TTC549 (cell line): Measurements from ENCODE around the gene FGF11.

ENCODE experiments used
- FAIRE-seq: peaks from 2 replicates; lab custom pipeline; 2012; peaks lifted over from hg19 to GRCh38; lab: Jason Lieb, UNC

Gene FGF11

DNA sequence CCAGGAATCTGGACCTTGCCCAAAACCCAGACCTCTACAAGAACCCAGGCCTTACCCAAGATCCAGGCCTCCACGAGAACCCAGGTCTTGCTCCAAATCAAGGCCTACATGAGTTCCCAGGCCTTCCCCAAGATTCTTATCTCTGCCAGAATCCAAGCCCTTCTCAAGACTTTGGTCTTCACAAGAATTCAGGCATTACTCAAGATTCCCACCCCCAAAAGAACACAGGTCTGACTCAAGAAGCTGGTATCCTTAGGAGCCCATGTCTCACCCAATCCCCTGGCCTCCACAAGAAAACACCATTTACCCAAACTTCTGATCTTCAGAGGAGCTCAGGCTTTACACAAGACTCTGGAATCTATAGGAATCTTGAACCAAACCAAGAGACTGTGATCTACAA is 8.1 kb upstream of the FGF11 start:
- no peak for FAIRE-seq

DNA sequence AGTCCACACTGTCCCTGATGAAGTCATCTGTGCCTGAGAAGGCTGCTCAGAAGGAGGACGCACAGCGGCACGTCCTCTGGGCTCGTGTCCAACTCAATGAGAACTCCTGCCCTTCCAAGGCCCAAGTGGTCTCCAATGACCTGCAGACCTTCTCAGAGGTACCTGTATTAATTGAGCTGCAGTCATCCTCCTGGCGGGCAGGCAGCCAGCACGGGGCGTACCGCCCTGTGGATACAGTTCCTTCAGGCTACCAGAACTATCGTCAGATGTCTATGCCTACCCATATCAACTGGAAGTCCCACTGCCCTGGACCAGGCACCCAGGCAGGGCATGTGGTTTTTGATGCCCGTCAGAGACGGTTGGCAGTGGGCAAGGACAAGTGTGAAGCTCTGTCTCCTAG is 7.0 kb upstream of the FGF11 start:
- FAIRE-seq: no peak

DNA sequence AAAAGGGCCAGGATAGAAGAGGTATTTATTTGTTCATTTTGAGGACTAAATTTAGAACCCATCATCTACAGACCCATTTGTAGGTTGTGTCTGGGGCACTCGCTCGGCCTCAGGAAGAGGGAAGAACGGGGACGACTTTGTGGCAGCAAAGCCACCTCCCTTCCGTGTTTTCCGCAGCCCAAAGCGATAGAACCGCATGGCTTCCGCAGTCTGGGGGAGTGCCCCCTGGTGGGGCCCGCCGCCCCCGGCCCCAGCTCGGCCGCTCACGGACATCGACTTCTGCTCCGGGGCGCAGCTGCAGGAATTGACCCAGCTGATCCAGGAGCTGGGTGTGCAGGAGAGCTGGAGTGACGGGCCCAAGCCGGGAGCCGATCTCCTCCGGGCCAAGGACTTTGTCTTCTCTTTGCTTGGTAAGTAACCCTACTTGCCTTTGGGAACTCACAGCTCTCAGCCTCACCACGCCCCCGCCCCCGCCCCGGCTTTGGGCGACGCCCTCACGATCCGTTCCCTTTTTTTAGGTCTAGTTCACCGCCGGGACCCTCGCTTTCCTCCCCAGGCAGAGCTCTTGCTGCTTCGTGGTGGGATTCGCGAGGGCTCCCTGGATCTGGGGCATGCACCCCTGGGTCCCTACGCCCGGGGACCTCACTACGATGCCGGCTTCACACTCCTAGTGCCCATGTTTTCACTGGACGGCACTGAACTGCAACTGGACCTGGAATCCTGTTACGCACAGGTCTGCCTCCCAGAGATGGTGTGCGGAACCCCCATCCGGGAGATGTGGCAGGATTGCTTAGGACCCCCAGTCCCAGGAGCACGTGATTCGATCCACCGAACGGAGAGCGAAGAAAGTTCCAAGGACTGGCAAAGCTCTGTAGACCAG is 3.4 kb upstream of the FGF11 start:
- no peak for FAIRE-seq

DNA sequence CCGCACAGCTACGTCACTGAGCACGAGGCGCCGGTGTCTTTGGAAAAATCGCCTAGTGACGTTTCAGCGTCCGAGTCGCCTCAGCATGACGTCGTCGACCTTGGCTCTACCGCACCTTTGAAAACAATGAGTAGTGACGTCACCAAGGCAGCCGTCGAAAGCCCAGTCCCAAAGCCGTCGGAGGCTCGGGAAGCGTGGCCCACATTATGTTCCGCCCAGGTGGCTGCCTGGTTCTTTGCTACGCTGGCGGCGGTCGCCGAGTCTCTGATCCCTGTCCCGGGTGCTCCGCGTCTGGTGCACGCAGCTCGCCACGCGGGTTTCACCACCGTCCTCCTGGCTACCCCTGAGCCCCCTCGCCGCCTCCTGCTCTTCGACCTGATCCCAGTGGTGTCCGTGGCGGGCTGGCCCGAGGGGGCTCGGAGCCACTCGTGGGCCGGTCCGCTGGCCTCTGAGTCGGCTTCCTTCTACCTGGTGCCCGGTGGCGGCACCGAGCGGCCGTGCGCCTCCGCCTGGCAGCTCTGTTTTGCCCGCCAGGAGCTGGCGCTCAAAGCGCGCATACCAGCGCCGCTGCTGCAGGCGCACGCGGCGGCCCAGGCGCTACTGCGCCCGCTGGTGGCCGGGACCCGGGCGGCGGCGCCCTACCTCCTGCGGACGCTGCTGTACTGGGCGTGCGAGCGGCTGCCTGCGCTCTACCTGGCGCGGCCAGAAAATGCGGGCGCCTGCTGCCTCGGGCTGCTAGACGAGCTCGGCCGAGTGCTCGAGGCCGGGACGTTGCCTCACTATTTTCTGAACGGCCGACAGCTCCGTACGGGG is 2.5 kb upstream of the FGF11 start:
- FAIRE-seq: no peak

DNA sequence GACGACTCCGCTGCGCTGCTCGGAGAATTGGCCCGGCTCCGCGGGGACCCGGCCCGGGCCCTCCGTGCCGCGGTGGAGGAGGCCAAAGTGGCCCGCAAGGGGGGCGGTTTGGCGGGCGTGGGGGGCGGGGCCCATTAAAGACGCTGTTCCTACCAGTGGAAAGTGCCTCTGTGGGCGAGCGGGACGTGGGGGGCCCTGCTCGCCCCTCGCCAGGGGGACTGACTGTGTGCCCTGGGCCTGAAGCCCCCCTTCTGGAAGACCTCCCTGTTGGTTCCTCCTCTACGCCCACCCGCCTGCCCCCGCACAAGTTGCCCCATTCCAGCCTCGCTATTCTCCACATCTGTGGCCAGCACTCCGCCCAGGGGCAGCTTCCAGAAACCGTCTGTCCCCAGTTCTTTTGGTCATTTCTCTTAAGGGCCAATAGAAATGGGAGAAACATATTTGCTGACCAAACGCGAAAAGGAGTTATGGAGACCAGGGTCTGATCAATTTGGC is 1.9 kb upstream of the FGF11 start:
- no peak for FAIRE-seq

DNA sequence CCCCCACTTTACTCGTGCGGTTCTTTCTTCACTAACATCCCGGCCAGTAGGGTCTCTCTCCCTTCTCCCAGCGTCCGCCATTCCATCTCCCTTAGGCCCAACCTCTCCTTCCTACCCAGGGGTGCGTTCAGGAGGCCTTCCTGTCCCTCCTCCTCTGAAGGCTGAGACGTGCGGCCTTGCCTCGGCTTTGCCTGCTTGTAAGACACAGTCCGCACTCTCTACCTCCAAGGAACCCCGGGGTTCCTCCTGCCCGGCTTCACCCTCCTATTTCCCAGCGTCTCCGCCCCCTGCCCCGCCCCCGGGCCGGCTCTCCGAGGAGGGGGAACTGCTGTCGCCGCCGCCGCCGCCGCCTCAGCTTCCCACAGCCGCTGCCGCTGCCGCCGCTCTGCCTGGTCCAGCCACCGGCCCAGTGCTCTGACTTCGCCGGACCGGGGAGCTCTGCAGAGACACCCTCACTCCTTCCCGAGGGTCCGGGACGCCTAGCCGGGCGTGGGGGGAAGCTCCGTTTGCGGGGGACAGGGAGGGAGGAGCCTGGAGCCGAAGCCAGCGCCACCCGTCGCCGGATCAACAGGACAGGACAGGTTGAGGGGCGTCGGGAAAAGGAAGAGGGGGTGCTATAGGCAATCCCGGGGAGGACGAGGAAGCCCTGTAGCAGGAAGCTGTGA is 1.2 kb upstream of the FGF11 start:
- FAIRE-seq: no peak

DNA sequence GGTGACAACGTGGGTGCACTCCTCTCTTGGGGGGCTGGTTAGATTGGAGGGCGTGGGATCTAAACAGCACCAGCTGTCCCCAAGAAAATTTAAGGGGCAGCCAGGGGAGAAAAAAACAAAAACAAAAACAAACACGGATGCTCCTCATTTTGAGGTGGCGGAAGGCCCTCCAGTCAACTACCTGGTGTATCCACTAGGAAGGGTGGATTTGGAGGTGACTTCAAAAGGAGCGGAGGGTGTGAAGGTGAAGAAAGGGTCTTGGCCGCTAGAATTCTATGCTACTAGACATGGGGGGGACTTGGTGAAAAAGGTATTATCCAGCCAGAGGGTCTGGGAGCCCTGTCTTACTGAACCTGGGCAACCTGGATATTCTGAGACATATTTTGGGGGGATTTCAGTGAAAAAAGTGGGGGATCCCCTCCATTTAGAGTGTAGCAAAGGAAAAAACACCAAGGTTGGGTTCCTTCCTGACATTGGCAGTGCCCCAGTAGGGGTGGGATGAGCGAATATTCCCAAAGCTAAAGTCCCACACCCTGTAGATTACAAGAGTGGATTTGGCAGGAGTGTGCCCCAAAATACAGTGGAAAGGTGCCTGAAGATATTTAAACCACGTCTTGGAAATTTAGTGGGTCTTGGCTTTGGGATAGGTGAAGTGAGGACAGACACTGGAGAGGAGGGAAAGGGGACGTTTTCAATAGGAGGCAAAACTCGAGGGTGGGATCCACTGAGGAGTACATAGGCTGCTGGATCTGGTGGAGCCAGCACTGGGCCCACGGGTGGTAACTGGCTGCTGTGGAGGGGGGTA is 454 bp upstream of the FGF11 start:
- FAIRE-seq: no peak

DNA sequence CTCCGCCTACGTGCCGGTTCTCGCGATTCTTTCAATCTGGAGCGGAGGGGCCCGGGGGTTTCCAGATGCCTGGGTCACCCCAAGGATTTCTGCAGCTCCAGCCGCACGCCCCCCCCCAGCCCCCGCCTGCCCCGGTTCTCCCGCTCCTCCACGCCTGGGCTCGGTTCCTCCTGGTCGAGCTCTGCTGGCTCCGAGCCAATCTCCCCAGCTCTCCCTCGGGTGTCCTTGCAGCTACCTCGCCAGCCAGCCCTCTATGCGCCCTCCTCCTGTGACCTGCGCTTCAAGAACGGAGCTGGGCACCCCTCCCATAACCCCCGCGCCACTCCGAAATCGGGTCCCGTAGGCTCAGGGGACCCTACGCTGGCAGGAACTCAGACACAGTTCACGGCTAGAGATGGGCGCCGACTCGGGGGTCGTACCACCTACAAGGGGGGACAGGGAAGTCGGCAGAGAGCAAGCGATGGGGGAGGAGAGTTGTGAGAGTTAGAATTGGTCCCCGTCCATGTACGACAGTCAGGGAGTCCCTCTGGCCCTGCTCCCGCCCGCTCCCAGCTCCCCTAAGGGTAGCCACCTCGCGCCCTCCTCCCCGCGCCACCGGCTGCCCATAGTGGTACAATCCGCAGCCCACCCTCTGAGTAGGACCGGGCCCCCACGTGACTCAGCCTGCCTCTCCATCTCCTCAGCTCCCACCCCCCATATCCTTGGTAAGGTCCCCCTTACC is 961 bp downstream of the FGF11 start:
- no peak for FAIRE-seq

DNA sequence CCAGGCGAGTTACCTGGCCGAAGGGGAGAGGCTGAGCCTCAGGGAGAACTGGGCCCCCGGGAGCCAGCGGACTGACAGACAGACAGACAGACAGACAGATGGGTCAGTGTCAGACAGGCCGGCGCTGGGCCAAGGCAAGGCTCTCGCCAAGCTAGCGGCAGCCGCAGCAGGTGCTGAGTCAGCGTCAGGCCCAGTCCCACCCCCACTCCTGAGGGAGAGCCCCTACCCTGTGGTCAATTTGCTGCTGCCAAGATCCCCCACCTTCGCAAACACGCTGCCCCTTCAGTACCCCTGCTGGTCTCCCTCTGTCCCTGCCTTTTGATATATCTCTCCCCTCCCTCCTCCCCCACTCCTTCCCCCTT is 1.5 kb downstream of the FGF11 start:
- FAIRE-seq: no peak

DNA sequence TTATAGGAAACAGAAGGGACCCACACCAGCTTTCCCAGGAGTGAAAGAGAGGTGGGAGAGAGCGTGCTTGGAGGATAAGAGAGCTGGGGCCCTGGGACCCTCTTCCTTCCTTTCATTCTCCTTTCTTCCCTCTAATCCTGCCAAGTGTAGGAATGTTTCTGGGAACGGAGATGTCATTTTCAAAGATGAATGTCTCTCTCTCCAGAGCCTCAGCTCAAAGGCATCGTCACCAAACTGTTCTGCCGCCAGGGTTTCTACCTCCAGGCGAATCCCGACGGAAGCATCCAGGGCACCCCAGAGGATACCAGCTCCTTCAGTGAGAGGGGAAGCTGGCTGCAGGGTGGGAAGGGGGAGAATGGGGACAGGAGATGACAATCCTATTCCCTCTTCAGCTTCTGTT is 2.0 kb downstream of the FGF11 start:
- no peak for FAIRE-seq

DNA sequence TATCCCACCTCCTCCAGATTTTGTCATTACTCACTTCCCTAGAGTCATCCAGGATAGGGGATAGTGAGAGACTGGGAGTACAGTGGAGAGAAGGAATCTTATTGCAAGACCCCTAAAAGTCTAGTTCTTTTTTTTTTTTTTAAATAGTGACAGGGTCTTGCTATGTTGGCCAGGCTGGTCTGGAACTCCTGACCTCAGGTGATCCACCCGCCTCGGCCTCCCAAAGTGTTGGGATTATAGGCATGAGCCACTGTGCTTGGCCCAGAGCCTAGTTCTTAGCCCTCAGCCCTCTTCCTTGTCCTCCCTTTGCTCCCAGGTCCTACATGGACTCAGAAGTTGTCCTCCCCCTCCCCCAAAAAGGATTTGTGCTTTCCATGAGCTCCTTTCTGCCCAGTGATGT is 2.8 kb downstream of the FGF11 start:
- no peak for FAIRE-seq

DNA sequence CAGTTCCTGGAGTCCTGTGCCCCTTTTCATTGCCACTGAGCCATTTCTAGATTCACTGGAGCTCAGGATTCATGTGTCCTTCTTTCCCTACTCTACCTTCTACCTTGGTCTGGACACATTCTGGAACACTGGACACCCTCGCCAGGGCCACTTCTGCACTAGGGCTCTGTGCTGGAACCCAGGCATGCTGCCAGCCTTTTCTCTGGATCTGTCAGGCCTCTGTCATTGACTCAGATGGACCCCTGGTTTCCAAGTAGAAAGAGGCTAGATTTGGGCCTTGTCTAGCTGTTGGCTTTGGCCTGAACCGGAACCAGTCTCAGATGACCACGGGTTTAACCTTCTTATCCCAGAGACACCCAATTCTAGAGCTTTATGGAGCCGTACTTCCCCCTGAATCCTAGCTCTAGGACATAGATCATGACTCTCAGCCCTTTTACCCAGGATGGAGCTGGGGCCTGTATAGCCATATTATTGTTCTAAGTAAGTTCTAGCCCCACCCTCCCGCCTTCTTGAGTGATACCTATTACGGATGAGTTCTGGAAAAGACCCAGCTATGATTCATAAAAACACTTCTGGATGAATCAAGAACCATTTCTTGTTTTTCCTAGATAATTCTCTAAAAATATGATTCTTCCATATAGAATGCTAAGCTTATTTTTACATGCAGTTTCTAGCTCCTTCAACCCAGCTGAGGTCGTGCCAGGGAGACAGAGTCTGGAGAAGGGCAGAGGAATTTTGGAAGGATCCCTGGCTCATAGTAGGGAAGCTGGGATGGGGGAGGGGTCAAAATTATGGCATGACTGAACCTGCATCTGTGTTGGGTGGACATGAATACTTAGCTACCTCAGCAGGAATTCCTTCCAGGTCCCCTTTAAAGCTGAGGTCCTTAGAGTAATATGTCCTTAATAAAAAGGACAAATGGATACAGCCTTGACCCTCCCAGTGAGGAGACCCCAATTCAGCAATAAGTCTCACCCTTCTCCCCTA is 4.5 kb downstream of the FGF11 start:
- no peak for FAIRE-seq

DNA sequence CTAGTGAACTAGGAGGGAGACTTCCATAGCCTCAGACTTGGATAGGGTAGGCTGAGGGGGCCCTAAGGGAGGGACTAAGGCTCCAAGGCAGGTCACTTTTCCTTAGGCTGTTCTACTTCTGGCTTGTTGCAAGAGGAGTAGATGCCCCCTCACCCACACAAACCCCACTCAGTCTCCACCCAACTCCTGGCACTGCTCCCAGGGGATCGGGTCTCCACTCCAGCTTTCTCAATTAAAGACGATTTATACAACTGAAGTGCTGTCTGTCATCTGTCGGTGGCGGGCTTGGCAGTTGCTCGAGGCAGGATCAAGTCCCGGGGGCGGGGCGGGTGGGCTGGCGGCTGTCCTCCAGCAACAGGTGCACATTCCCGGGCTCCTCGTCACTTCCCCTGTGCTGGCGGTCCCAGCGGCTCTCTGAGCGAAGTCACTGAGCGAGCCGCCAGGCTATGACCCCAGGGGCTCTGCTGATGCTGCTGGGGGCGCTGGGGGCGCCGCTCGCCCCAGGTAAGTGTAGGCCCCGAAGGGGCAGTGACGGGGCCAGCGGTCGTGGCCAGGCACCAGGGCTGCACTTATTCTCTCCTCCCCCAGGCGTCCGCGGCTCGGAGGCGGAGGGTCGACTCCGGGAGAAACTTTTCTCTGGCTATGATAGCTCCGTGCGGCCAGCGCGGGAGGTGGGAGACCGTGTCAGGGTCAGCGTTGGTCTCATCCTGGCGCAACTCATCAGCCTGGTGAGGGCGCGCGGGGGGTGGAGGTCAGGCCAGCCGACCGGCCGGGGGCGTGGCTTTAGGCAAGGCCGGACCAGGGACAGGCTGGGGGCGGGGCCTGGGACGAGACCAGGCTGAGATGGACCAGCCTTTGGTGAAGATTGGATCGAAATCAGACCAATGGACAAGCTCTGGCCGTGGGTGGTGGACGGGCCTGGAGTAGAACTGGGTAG is 5.6 kb downstream of the FGF11 start, which contains the start of gene CHRNB1:
CHRNB1 (plus strand) TSS at position 380 of the 937 bp plus-strand sequence; CDS start at position 447, 67 bp downstream.
- no peak for FAIRE-seq

DNA sequence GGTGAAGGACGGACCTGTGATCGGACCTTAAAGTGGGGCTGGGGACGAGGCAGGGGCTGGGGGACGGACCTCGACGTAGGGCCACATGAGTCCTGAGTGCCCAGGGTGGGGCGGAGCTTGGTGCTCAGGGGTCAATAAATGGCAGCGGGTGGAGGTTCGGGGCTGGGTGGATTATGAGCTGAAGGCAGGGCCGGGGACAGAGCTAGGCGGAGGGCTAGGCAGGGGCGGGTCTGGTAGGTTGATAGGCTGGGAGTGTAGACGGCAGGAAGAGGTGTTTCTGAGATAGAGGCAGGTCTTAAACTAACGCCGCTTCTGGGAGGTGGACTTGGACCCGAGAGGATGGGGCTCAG is 6.3 kb downstream of the FGF11 start:
- no peak for FAIRE-seq

DNA sequence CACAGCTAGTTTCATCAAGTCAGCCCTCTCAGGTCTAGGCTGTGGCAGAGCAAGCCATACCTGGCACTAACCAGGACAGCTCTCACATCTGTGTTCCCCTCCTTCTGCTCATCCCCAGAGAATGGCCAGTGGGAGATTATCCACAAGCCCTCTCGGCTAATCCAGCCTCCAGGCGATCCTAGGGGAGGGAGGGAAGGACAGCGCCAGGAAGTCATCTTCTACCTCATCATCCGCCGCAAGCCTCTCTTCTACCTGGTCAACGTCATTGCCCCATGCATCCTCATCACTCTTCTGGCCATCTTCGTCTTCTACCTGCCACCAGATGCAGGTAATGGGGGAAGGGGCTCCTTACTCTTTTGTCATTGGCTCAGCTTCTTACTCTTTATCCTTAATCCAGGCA is 9.1 kb downstream of the FGF11 start:
- FAIRE-seq: no peak

DNA sequence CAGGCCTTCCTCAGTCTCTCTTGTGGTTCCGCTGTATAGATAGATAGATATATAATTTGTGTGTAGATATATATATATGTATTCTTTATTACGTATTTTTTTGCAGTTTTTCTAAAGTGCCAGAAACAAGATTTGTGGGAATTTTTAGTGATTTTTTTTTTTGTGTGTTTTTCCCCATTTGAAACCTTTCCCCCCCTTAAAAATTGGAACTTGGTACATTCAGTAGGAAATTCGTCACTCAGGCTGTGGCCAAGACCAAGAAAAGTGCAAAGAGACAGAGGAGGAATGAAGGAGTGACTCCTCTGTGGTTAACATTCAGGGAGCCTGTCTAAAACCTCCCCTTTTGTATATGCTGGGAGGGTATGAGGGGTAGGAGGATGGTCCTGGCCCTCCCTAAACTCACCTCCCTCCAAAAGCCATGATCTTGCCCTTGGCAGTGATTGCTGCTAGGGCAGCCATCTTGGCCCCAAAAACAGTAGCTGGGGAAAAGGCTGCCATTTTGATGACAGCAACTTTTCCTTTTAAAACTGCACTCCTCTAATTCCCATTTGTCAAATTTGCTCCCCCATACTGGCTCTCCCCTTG is 20.7 kb downstream of the FGF11 start:
- FAIRE-seq: no peak

DNA sequence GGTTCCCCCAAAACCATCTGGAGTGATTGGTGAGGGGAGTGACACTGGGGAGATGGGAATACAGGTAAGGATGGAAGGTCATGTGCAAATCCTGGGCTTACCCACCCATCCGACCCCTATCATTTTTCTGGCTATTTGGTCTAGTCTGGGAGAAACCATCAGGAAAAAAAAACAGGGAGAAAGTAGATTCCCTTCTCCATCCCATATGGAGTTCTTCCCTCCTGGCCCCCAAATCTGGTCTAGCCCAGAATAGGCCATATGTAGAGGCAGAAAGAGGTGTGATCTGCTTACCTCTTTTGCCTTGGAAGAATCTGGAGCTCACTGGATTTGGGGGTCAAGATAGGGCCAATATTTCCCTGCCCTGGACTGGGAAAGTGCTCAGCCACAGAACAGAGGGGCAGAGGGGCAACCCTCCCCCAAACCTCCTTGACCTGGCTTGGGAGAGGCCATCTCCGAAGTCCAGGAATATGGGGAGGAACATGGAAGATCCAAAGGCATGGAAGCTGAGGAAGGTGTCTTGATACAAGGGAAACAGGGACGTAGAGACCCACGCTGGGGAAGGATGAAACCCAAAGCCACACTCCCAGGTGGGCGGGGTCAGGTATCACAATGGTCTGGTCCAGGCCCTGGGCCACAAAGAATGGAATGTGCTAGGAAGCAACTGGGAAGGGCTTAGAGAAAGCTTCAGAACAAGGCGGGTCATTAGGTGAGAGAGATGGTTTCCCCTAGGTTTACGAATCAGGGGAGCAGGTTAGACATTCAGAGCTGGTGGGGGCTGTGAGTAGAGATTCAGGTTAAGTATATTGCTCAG is 21.7 kb downstream of the FGF11 start:
- FAIRE-seq: no peak
